Measurements from ENCODE around the gene PNPT1. TPM values are rescaled to one million over a fixed set of nuclear protein-coding genes. Genes with fewer than 3 reads are reported as not detected.

Gene PNPT1
- total and polyA plus RNA-seq, 2 of the 13 experiments (the other 11 are each of a cell fraction or from before 2014, with no cell fraction given): 23.4 to 61.0 TPM

GRCh38 chr2:55693181-55694125 is at the start of gene PNPT1 (continued):
- TF ChIP-seq SRF (IDR thresholded peaks at IDR 0.05; ENCODE audit: low read depth, low read length) (no peak), FOXK2 (IDR thresholded peaks at IDR 0.05) (no peak), POGK (CRISPR knock-in tag; conservative IDR thresholded peaks at IDR 0.05) (peak; percentile 96), PCBP2 (optimal IDR thresholded peaks at IDR 0.05; ENCODE audit: low read depth, low read length, poor library complexity, severe bottlenecking) (no peak), ZSCAN21 (CRISPR knock-in tag; IDR thresholded peaks at IDR 0.05; ENCODE audit: borderline replicate concordance) (peak; percentile 98), HOXD1 (CRISPR knock-in tag; IDR thresholded peaks at IDR 0.05) (peak; percentile 78; the same call in 1 of the 2 replicates), ZNF460 (CRISPR knock-in tag; IDR thresholded peaks at IDR 0.05; ENCODE audit: borderline replicate concordance) (no peak), MIXL1 (CRISPR knock-in tag; IDR thresholded peaks at IDR 0.05) (peak; percentile 61; the same call in 1 of the 2 replicates), HOXA9 (CRISPR knock-in tag; IDR thresholded peaks at IDR 0.05; ENCODE audit: borderline replicate concordance) (no peak), ZNF512 (CRISPR knock-in tag; IDR thresholded peaks at IDR 0.05) (no peak), ZBTB7B (CRISPR knock-in tag; IDR thresholded peaks at IDR 0.05) (0 out of 2 replicates have a peak, but pooled peaks have one; percentile 30), HCFC1 (IDR thresholded peaks at IDR 0.05; ENCODE audit: low read depth, low read length) (peak; percentile 18; the same call in 1 of the 2 replicates), RAD21 (CRISPR knock-in tag; IDR thresholded peaks at IDR 0.05) (no peak), FOXK1 (CRISPR knock-in tag; IDR thresholded peaks at IDR 0.05; ENCODE audit: borderline replicate concordance, low read depth) (no peak; the same call in none of the 2 replicates), ZNF629 (CRISPR knock-in tag; conservative IDR thresholded peaks at IDR 0.05) (no peak; the same call in 1 of the 2 replicates), ZNF44 (CRISPR knock-in tag; IDR thresholded peaks at IDR 0.05) (peak; percentile 76; the same call in 1 of the 2 replicates), ATF3 (CRISPR knock-in tag; IDR thresholded peaks at IDR 0.05) (peak; percentile 48)
- TF ChIP-seq, protein P1, sequence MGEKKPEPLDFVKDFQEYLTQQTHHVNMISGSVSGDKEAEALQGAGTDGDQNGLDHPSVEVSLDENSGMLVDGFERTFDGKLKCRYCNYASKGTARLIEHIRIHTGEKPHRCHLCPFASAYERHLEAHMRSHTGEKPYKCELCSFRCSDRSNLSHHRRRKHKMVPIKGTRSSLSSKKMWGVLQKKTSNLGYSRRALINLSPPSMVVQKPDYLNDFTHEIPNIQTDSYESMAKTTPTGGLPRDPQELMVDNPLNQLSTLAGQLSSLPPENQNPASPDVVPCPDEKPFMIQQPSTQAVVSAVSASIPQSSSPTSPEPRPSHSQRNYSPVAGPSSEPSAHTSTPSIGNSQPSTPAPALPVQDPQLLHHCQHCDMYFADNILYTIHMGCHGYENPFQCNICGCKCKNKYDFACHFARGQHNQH (CRISPR knock-in tag; IDR thresholded peaks at IDR 0.05): peak; percentile 79
- TF ChIP-seq, protein P2, sequence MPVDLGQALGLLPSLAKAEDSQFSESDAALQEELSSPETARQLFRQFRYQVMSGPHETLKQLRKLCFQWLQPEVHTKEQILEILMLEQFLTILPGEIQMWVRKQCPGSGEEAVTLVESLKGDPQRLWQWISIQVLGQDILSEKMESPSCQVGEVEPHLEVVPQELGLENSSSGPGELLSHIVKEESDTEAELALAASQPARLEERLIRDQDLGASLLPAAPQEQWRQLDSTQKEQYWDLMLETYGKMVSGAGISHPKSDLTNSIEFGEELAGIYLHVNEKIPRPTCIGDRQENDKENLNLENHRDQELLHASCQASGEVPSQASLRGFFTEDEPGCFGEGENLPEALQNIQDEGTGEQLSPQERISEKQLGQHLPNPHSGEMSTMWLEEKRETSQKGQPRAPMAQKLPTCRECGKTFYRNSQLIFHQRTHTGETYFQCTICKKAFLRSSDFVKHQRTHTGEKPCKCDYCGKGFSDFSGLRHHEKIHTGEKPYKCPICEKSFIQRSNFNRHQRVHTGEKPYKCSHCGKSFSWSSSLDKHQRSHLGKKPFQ (CRISPR knock-in tag; IDR thresholded peaks at IDR 0.05; ENCODE audit: insufficient replicate concordance): no peak
- TF ChIP-seq, protein P3, sequence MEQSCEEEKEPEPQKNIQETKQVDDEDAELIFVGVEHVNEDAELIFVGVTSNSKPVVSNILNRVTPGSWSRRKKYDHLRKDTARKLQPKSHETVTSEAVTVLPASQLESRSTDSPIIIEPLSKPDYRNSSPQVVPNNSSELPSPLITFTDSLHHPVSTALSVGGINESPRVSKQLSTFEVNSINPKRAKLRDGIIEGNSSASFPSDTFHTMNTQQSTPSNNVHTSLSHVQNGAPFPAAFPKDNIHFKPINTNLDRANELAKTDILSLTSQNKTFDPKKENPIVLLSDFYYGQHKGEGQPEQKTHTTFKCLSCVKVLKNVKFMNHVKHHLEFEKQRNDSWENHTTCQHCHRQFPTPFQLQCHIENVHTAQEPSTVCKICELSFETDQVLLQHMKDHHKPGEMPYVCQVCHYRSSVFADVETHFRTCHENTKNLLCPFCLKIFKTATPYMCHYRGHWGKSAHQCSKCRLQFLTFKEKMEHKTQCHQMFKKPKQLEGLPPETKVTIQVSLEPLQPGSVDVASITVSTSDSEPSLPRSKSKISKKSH (CRISPR knock-in tag; IDR thresholded peaks at IDR 0.05; ENCODE audit: borderline replicate concordance): peak; percentile 84; the same call in 1 of the 2 replicates
